GM19328 (cell line): ENCODE results near the gene MLC1.

Experiments
- ATAC-seq: cut with Tn5 transposase; IDR thresholded peaks from one replicate; pipeline ENCODE4 v1.9.1; 2021; ENCODE audit warnings: mild to moderate bottlenecking, moderate library complexity; ENCODE audit not compliant: unreplicated experiment

Gene MLC1

DNA sequence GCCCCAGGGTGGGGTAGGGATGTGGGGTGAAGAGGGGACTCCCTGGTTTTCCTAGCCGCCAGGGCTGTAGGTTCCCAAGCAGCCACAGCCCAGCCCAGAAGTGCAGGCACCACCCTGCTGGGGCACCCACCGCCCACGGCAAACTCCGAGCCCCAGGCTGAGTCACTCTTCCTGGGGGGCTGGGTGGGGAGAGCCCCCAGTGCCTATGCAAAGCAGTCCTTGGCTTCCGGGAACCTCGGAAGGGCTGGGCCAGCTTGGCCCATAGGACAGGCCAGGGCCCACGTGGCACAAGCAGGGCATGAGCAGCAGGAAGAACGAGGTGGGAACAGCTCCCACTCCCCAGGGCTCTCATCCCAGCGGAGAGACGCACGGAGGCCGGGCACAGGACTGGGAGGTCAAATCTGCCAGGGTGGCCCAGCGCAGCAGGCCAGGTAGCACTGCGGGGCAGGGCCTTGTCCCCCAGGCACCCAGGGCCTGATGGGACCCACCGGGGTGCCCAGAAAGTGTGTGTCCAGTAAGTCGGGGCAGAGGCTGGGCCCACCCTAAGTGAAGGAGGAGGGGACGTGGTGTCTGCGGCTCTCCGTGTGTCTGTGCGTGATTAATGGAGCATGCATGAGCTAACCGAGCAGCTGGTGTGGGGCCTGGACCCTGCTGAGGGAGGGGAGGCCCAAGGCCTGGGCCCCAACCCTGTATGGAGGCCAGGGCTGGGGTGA lies 68.1 kb downstream of the MLC1 start:
- ATAC-seq, result no peak

GRCh38 chr22:50016308-50016987 lies 68.8 kb downstream of the MLC1 start:
- no peak for ATAC-seq

GRCh38 chr22:50015451-50016307 lies 69.5 kb downstream of the MLC1 start:
- no peak for ATAC-seq

GRCh38 chr22:50014655-50015401 lies 70.4 kb downstream of the MLC1 start:
- ATAC-seq, result no peak

- ATAC-seq, result no peak
Observed at GRCh38 chr22:50014053-50014501, 71.1 kb downstream of the MLC1 start.

- no peak for ATAC-seq
Observed at GRCh38 chr22:50012211-50013181, 72.7 kb downstream of the MLC1 start, which contains the start of gene IL17REL. TSS of gene IL17REL (minus strand) at chr22:50012765. CDS start at chr22:50012646, 119 bp downstream.

DNA sequence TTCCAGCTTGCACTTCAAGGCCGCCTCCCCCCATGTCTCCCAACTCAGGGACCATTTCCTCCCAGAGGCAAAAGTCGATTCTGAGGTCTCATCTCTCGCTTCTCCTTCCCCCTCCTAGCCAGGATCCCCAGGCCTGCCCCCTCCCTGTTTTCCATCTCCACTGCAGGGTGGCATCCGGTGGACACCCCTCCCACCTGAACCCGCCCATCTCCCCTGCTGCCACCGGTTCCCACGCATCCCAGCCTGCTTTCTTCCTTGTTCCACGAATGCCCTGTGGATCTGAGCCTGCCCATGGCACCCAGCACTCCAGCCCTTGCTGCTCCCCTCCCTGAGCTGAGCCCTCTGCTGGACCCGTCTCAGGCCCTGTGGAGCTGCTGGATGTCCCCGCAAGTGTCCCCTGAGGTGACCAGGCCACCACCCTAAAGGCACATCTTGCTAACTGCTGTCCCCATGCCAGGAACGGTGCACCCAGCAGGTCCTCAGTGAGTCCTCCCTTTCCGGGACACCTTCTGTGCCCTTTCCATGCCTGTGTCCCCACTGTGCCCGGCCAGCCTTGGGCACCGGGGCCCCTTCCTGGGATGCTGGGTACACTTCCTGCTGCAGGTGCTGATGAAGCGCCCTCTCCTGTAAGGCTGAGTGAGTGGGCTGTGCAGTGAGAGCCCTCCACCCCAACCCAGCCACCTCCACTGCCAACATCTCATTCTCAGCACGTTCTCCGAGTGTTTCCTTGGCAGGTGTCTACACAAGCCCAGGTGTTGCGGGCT lies 73.6 kb downstream of the MLC1 start:
- no peak for ATAC-seq

- no peak for ATAC-seq
Observed at GRCh38 chr22:50010676-50011446, 74.4 kb downstream of the MLC1 start.

- no peak for ATAC-seq
Observed at GRCh38 chr22:50009765-50010675, 75.2 kb downstream of the MLC1 start.
